Body of pancreas (tissue), 4 donors: ENCODE results near the gene SCNN1A.

Source experiments
- CTCF ChIP-seq, 7 experiments: fragments of 450-650 bp in 4 of 7; fragments of 200-600 bp in 3 of 7; sonication (generic) in 3 of 7; IDR thresholded peaks; one replicate each; pipeline ENCODE4 v1.5.1; 2016 to 2019; ENCODE audit warnings: antibody characterized with exemption in 7 of 7
- POLR2A ChIP-seq, 3 donors: fragments of 450-650 bp; IDR thresholded peaks; one replicate each; pipeline ENCODE4 v1.6.1; 2016; ENCODE audit warnings: antibody characterized with exemption in 3 of 3, mild to moderate bottlenecking in 2 of 3

DNA sequence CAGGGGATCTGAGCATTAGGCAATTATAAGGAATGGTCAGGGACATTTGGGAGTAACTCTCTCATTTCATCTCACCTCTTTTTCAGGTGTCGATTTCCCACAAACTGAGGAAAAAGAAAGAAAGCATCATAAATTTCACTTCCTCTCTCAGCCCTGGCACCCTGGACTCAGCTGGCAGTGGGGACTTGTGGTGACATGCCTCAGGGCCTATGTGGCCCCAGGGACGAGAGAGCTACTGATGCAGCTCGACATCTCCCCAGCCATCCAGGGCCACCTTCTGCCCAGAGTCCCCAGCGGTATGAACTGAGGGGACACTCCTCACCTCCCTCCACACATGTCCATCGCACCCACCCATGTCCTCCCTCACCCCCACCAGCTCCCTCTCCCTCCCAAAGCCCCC, 45.2 kb downstream of the SCNN1A start:
- TF ChIP-seq CTCF (IDR thresholded peaks at IDR 0.05) = no peak
- no peak for TF ChIP-seq POLR2A (IDR thresholded peaks at IDR 0.05)
